B cell (primary cell): ENCODE results near the gene SORT1. TPM values are rescaled to one million over a fixed set of nuclear protein-coding genes. Genes with fewer than 3 reads are reported as not detected.
A peak's percentile ranks its signal among the peaks of the same experiment; 100 is the strongest.

ENCODE experiments used
- ATAC-seq: fragments of 200-7000 bp; cut with Tn5 transposase; one replicate; pipeline ENCODE4 v1.10.0; 2021; ENCODE audit warnings: low read depth, mild to moderate bottlenecking, moderate number of reproducible peaks, moderate library complexity
- CTCF ChIA-PET: fragments of 350-600 bp; sonication (Branson Sonifier 250); formaldehyde crosslinking; loops from one replicate; lab custom pipeline; 2021; ENCODE audit warnings: antibody characterized with exemption, inconsistent platforms; lab: Charles Lee
- POLR2A ChIA-PET: fragments of 350-600 bp; sonication (Branson Sonifier 250); formaldehyde crosslinking; loops from one replicate; lab custom pipeline; 2021; ENCODE audit warnings: antibody characterized with exemption; lab: Charles Lee
- DNase-seq: peaks from one replicate; pipeline ENCODE4 v3.0.0; 2013
- H2AFZ ChIP-seq: 2 replicates; pipeline ENCODE4 v1.6.1; 2012; ENCODE audit warnings: mild to moderate bottlenecking, low read depth, low read length; ENCODE audit not compliant: insufficient read depth, poor library complexity, severe bottlenecking
- H3K27ac ChIP-seq, 2 donors: 1 replicate in 1 of 2; 2 replicates in 1 of 2; pipeline ENCODE4 v1.5.1; 2012 to 2013; ENCODE audit warnings: low read length in 2 of 2, mild to moderate bottlenecking in 2 of 2, moderate library complexity in 1 of 2
- H3K27me3 ChIP-seq, 4 experiments: fragments of 200-600 bp in 1 of 4; sonication (generic) in 1 of 4; replicated peaks in 1 of 4; 1 replicate in 2 of 4; 2 replicates in 2 of 4; pipeline versions ENCODE4 v1.6.1 to v1.7.0; 2013 to 2016; ENCODE audit warnings: low read length in 3 of 4, mild to moderate bottlenecking in 2 of 4, mixed read lengths in 1 of 4, moderate library complexity in 1 of 4; ENCODE audit not compliant: insufficient read depth in 4 of 4, control insufficient read depth in 3 of 4; ENCODE audit errors: control extremely low read depth in 1 of 4
- H3K36me3 ChIP-seq, 2 experiments: replicated peaks in 1 of 2; 1 replicate in 1 of 2; 2 replicates in 1 of 2; pipeline versions ENCODE4 v1.6.1 to v1.7.1; 2013; ENCODE audit warnings: low read length in 1 of 2; ENCODE audit not compliant: insufficient read depth in 2 of 2, control insufficient read depth in 1 of 2; ENCODE audit errors: control extremely low read depth in 1 of 2, extremely low read depth in 1 of 2
- H3K4me1 ChIP-seq, 2 donors: fragments of 200-600 bp in 1 of 2; sonication (generic) in 1 of 2; 1 replicate in 1 of 2; 2 replicates in 1 of 2; pipeline versions ENCODE4 v1.5.1 to v1.6.1; 2013 to 2017; ENCODE audit warnings: low read length in 2 of 2; ENCODE audit not compliant: control insufficient read depth in 2 of 2, insufficient read depth in 2 of 2
- H3K4me2 ChIP-seq: replicated peaks from 2 replicates; pipeline ENCODE3; 2012; ENCODE audit warnings: mild to moderate bottlenecking, low read depth, low read length; ENCODE audit not compliant: poor library complexity, severe bottlenecking
- H3K4me3 ChIP-seq, 5 experiments: fragments of 200-600 bp in 1 of 5; sonication (generic) in 1 of 5; 1 replicate in 3 of 5; 2 replicates in 2 of 5; pipeline versions ENCODE4 v1.5.1 to v1.7.0; 2011 to 2016; ENCODE audit warnings: low read length in 4 of 5, mild to moderate bottlenecking in 4 of 5, low read depth in 2 of 5, control low read depth in 1 of 5, moderate library complexity in 1 of 5; ENCODE audit not compliant: insufficient read depth in 1 of 5; ENCODE audit errors: control extremely low read depth in 1 of 5, extremely low read depth in 1 of 5
- H3K79me2 ChIP-seq: fragments of 200-600 bp; sonication (generic); one replicate; pipeline ENCODE4 v1.6.0; 2016; ENCODE audit warnings: low read length; ENCODE audit not compliant: control insufficient read depth, insufficient read depth
- H3K9ac ChIP-seq: fragments of 200-600 bp; sonication (generic); 2 replicates; pipeline ENCODE4 v1.6.1; 2017; ENCODE audit warnings: mild to moderate bottlenecking, low read length, moderate library complexity
- H3K9me3 ChIP-seq, 3 donors: one replicate each; pipeline versions ENCODE4 v1.6.1 to v1.7.1; 2013; ENCODE audit warnings: low read length in 2 of 3; ENCODE audit not compliant: control insufficient read depth in 2 of 3, insufficient read depth in 1 of 3; ENCODE audit errors: control extremely low read depth in 1 of 3
- H4K20me1 ChIP-seq: 2 replicates; pipeline ENCODE4 v1.6.0; 2012; ENCODE audit warnings: mild to moderate bottlenecking, low read length; ENCODE audit not compliant: insufficient read depth, control insufficient read depth, poor library complexity, severe bottlenecking
- H3K27ac Mint-ChIP-seq: one replicate; pipeline ENCODE4 v1.8.0; 2021; ENCODE audit warnings: mixed read lengths
- H3K27me3 Mint-ChIP-seq: one replicate; pipeline ENCODE4 v1.8.0; 2021; ENCODE audit warnings: mixed read lengths
- H3K4me1 Mint-ChIP-seq: one replicate; pipeline ENCODE4 v1.8.0; 2021; ENCODE audit warnings: mixed read lengths
- H3K4me3 Mint-ChIP-seq: one replicate; pipeline ENCODE4 v1.8.0; 2021; ENCODE audit warnings: mixed read lengths
- H3K9me3 Mint-ChIP-seq: one replicate; pipeline ENCODE4 v1.8.0; 2022; ENCODE audit warnings: mixed read lengths; ENCODE audit not compliant: insufficient read depth
- EZH2 ChIP-seq: IDR thresholded peaks from 2 replicates; pipeline ENCODE4 v1.6.1; 2012; ENCODE audit warnings: borderline replicate concordance, low read depth, mild to moderate bottlenecking, moderate library complexity, low read length; ENCODE audit not compliant: insufficient read depth, poor library complexity, severe bottlenecking
- WGBS: methylation state at CpG from one replicate; pipeline ENCODE4 v1.1.5; 2013; ENCODE audit warnings: missing lambda C conversion rate; ENCODE audit not compliant: insufficient coverage; 5-methylcytosine and 5-hydroxymethylcytosine counted together
- intact Hi-C: fragments of 100-400 bp; cut with micrococcal nuclease; formaldehyde crosslinking; loops from one replicate; pipeline ENCODE4 v1.10.0; 2022
- polyA plus RNA-seq: library from polyadenylated mRNA; depleted of rRNA; stranded (reverse); fragments of >200 nt; gene quantifications from 2 replicates; pipeline ENCODE4 v1.2.3, GENCODE V29; 2012
- total RNA-seq, 2 donors: library from RNA; stranded (reverse); fragments of 120-200 nt in 1 of 2; gene quantifications; 1 replicate in 1 of 2; 2 replicates in 1 of 2; pipeline versions ENCODE4 v1.2.3 to v1.2.4, GENCODE V29; 2013 to 2022
- TF ChIP-seq, protein P1 (sequence below): fragments of 200-600 bp; IDR thresholded peaks from one replicate; pipeline ENCODE4 v1.8.0; 2022; ENCODE audit warnings: antibody characterized with exemption, mild to moderate bottlenecking

Gene SORT1
- total and polyA plus RNA-seq, 2 donors (not counting 1 experiment from before 2014, with no cell fraction given), result 0.13 to 0.25 TPM

DNA sequence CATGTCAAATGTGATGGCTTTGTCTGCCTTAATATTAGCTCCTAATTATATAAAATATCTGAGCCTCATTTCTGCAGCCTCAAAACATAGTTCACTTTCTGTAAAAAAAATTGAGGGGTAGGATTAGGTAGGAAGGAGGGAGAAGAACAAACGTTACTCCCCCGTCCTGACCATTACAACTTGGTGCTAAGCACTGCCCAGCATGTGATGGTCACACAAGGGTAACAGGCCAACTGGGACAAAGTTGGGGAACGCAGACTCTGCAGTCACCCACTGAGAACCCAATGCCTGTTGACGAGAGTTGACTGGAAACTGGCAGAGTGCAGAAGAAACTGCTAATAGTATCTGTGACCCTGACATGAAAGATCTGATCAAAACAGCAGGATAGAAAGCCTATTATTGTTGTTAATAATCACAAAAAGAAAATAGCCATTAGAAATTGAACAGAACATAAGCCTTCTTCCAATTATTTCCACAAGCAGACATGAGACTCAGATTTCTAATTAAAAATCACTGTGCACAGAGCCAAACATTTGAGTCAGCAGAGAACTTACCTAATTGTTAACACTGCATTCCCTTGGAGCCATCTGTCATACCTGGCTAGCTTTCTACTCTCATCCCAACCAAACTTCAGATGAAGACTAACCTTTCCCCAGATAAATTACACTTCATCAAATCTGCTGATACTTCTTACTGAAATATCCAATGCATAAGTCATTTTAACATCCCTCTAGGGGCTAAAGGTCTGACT is 5.5 kb downstream of the SORT1 start:
- Mint-ChIP-seq H3K4me3 (no peak overlapping the region), H3K27ac (no peak overlapping the region), H3K4me1 (peaks cover 40% of the 10 kb centered on the region), H3K9me3 (no peaks in the 10 kb centered on the region), H3K27me3 (peaks cover 78% of the 10 kb centered on the region)
- TF ChIP-seq EZH2, result no peak
- TF ChIP-seq, protein P1, sequence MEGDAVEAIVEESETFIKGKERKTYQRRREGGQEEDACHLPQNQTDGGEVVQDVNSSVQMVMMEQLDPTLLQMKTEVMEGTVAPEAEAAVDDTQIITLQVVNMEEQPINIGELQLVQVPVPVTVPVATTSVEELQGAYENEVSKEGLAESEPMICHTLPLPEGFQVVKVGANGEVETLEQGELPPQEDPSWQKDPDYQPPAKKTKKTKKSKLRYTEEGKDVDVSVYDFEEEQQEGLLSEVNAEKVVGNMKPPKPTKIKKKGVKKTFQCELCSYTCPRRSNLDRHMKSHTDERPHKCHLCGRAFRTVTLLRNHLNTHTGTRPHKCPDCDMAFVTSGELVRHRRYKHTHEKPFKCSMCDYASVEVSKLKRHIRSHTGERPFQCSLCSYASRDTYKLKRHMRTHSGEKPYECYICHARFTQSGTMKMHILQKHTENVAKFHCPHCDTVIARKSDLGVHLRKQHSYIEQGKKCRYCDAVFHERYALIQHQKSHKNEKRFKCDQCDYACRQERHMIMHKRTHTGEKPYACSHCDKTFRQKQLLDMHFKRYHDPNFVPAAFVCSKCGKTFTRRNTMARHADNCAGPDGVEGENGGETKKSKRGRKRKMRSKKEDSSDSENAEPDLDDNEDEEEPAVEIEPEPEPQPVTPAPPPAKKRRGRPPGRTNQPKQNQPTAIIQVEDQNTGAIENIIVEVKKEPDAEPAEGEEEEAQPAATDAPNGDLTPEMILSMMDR, result no peak
- no peak overlapping the region for H3K4me3 ChIP-seq
- POLR2A ChIA-PET, result interaction anchor here (0.6 kb wide), 1 partner anchor 113 kb away, joined by 3 read pairs; no protein-coding TSS in a partner anchor
- H3K4me2 ChIP-seq, result peak overlapping the region; percentile 31
- ATAC-seq (no peak), DNase-seq (no peak)
- peaks cover 0 to 5% (median 2%) of the 10 kb centered on the region in 3 donors for H3K9me3 ChIP-seq
- intact Hi-C loops, result no loop called here
- H3K79me2 ChIP-seq, result no peaks in the 10 kb centered on the region
- H3K27me3 ChIP-seq, result peaks cover 0 to 73% (median 65%) of the 10 kb centered on the region in 4 experiments
- CTCF ChIA-PET, result interaction anchor here (0.6 to 2.2 kb wide), 6 partner anchors 8 to 140 kb away, joined by 3 to 12 read pairs (median 4); partner anchors contain the start of genes PSMA5 and PSRC1
- no peaks in the 10 kb centered on the region for H4K20me1 ChIP-seq
- WGBS, result 93% methylated on average over 2 of the region's 4 CpGs
- no peak overlapping the region for H3K9ac ChIP-seq
- peaks cover 32 to 39% of the 10 kb centered on the region in 2 donors for H3K4me1 ChIP-seq
- H2AFZ ChIP-seq, result no peak overlapping the region
- H3K36me3 ChIP-seq, result no peaks in the 10 kb centered on the region
- H3K27ac ChIP-seq, result no peak overlapping the region

DNA sequence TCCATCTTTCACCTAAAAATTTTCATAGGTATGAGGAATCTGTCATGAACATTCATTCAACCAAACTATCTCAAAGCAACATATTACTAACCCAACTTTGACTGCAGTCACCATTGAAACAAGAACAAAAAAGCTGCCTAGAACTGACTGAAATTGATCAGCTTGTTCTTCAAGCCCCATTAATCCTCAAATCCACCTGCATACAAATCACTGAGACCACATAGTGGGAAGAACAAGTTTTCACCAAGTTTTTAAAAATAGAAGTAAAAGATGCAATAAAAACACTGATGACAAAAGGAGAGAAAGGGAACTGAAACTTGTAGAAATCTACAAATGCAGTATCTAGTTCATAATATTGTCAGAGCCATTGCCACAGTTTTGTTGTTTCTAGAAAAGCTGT is 6.1 kb downstream of the SORT1 start:
- H3K79me2 ChIP-seq, result no peaks in the 10 kb centered on the region
- intact Hi-C loops, result no loop called here

More for the DNA sequence above, 6.1 kb downstream of the SORT1 start:
- TF ChIP-seq, protein P1, result no peak
- TF ChIP-seq EZH2, result no peak
- H3K9me3 Mint-ChIP-seq, result no peaks in the 10 kb centered on the region
- ChIA-PET POLR2A (interaction anchor here (0.6 kb wide), 1 partner anchor 113 kb away, joined by 3 read pairs; no protein-coding TSS in a partner anchor), CTCF (interaction anchor here (0.6 to 2.2 kb wide), 5 partner anchors 7 to 141 kb away, joined by 3 to 12 read pairs (median 4); partner anchors contain the start of gene PSMA5)
- DNase-seq (peak; percentile 58), ATAC-seq (peak; percentile 57)
- peak overlapping the region; percentile 23 for H3K27ac Mint-ChIP-seq
- peak overlapping the region; percentile 51 for H3K4me3 Mint-ChIP-seq
- Histone ChIP-seq H3K4me2 (peak overlapping the region; percentile 31), H3K27ac (no peak overlapping the region), H3K4me3 (no peak overlapping the region), H2AFZ (no peak overlapping the region), H3K27me3 (peaks cover 0 to 70% (median 61%) of the 10 kb centered on the region in 4 experiments), H3K4me1 (peaks cover 26 to 34% of the 10 kb centered on the region in 2 donors), H3K9me3 (peaks cover 0 to 5% (median 2%) of the 10 kb centered on the region in 3 donors), H3K36me3 (no peaks in the 10 kb centered on the region), H3K9ac (no peak overlapping the region), H4K20me1 (no peaks in the 10 kb centered on the region)
- peaks cover 35% of the 10 kb centered on the region for H3K4me1 Mint-ChIP-seq
- H3K27me3 Mint-ChIP-seq, result peaks cover 74% of the 10 kb centered on the region
